H1 (cell line): ENCODE data around the gene NFAT5. TPM values are rescaled to one million over a fixed set of nuclear protein-coding genes. Genes with fewer than 3 reads are reported as not detected.
A peak's percentile ranks its signal among the peaks of the same experiment; 100 is the strongest.

Experiments used
- CTCF ChIA-PET: fragments of 300-600 bp; sonication (Branson Sonifier 250); formaldehyde crosslinking; loops from one replicate; lab custom pipeline; 2021; ENCODE audit not compliant: partially characterized antibody; lab: Charles Lee
- POLR2A ChIA-PET: fragments of 300-600 bp; sonication (Branson Sonifier 250); formaldehyde crosslinking; loops from one replicate; lab custom pipeline; 2021; ENCODE audit warnings: inconsistent platforms; ENCODE audit not compliant: partially characterized antibody; lab: Charles Lee
- DNase-seq, 2 experiments: peaks; one replicate each; pipeline versions ENCODE4 v3.0.0 to v3.0.0-alpha.2; 2010 to 2022; ENCODE audit warnings: low spot score in 2 of 2, low read depth in 1 of 2, mixed read lengths in 1 of 2
- FAIRE-seq: peaks from 2 replicates; lab custom pipeline; 2011; peaks lifted over from hg19 to GRCh38; lab: Jason Lieb, UNC
- H2AFZ ChIP-seq: 2 replicates; pipeline ENCODE4 v1.8.1; 2012; ENCODE audit warnings: low read length, inconsistent platforms
- H2AK5ac ChIP-seq: 2 replicates; pipeline ENCODE4 v1.6.1; 2013; ENCODE audit warnings: low read depth, low read length
- H2BK120ac ChIP-seq: replicated peaks from 2 replicates; pipeline ENCODE3; 2013; ENCODE audit warnings: low read depth, low read length, inconsistent platforms
- H2BK12ac ChIP-seq: 2 replicates; pipeline ENCODE4 v1.6.1; 2013; ENCODE audit warnings: low read depth, low read length
- H2BK15ac ChIP-seq: 2 replicates; pipeline ENCODE4 v1.6.1; 2013; ENCODE audit warnings: low read length
- H2BK20ac ChIP-seq: 2 replicates; pipeline ENCODE4 v1.6.1; 2013; ENCODE audit warnings: low read length
- H2BK5ac ChIP-seq: 2 replicates; pipeline ENCODE4 v1.6.1; 2013; ENCODE audit warnings: low read depth, low read length
- H3K14ac ChIP-seq: 2 replicates; pipeline ENCODE4 v1.6.1; 2013; ENCODE audit warnings: inconsistent platforms; ENCODE audit not compliant: insufficient read length
- H3K18ac ChIP-seq: 2 replicates; pipeline ENCODE4 v1.6.1; 2013; ENCODE audit warnings: low read length; ENCODE audit errors: extremely low read depth
- H3K23ac ChIP-seq: 2 replicates; pipeline ENCODE4 v1.6.1; 2013; ENCODE audit warnings: inconsistent platforms; ENCODE audit not compliant: insufficient read length
- H3K23me2 ChIP-seq: 2 replicates; pipeline ENCODE4 v1.6.1; 2013; ENCODE audit warnings: low read depth, low read length
- H3K27ac ChIP-seq: 2 replicates; pipeline ENCODE4 v1.6.1; 2011; ENCODE audit warnings: low read depth, low read length, inconsistent platforms
- H3K27me3 ChIP-seq, 4 experiments: replicated peaks in 1 of 4; 1 replicate in 1 of 4; 2 replicates in 3 of 4; pipeline versions ENCODE4 v1.6.1 to v1.8.1; 2011 to 2013; ENCODE audit warnings: low read length in 3 of 4, mild to moderate bottlenecking in 3 of 4, inconsistent platforms in 2 of 4, mixed read lengths in 2 of 4, moderate library complexity in 1 of 4; ENCODE audit not compliant: control insufficient read depth in 3 of 4, insufficient read depth in 3 of 4; ENCODE audit errors: extremely low read depth in 1 of 4
- H3K36me3 ChIP-seq, 4 experiments: 2 replicates each; pipeline versions ENCODE4 v1.6.1 to v1.8.1; 2011 to 2013; ENCODE audit warnings: mild to moderate bottlenecking in 4 of 4, low read length in 3 of 4, moderate library complexity in 2 of 4, control low read depth in 1 of 4, inconsistent platforms in 1 of 4; ENCODE audit not compliant: insufficient read depth in 4 of 4, control insufficient read depth in 2 of 4
- H3K4ac ChIP-seq: replicated peaks from 2 replicates; pipeline ENCODE3; 2013; ENCODE audit warnings: low read length, low read depth, mixed read lengths, inconsistent platforms; ENCODE audit not compliant: insufficient read length
- H3K4me1 ChIP-seq, 4 experiments: replicated peaks in 1 of 4; 1 replicate in 1 of 4; 2 replicates in 3 of 4; pipeline versions ENCODE4 v1.6.1 to v1.8.1; 2011 to 2013; ENCODE audit warnings: low read length in 3 of 4, inconsistent platforms in 2 of 4, mixed read lengths in 1 of 4; ENCODE audit not compliant: insufficient read depth in 4 of 4, control insufficient read depth in 3 of 4
- H3K4me2 ChIP-seq, 2 experiments: 2 replicates each; pipeline versions ENCODE4 v1.6.1 to v1.8.1; 2011 to 2013; ENCODE audit warnings: low read depth in 2 of 2, low read length in 2 of 2, control low read depth in 1 of 2, inconsistent platforms in 1 of 2, mild to moderate bottlenecking in 1 of 2; ENCODE audit not compliant: insufficient read depth in 1 of 2
- H3K4me3 ChIP-seq, 4 experiments: fragments of 200-600, 300-600 bp in 1 of 4; sonication (generic), shearing (Covaris generic), sonication (Bioruptor Twin) in 1 of 4; 2 replicates each; pipeline versions ENCODE4 v1.5.1 to v1.8.1; 2011 to 2016; ENCODE audit warnings: low read length in 4 of 4, low read depth in 3 of 4, control low read depth in 2 of 4, inconsistent platforms in 2 of 4, mild to moderate bottlenecking in 2 of 4, mixed read lengths in 1 of 4, moderate library complexity in 1 of 4; ENCODE audit not compliant: insufficient read depth in 2 of 4; ENCODE audit errors: extremely low read depth in 1 of 4
- H3K56ac ChIP-seq: replicated peaks from 2 replicates; pipeline ENCODE3; 2013; ENCODE audit warnings: low read depth, mild to moderate bottlenecking, mixed read lengths, low read length, inconsistent platforms; ENCODE audit not compliant: insufficient read length
- H3K79me1 ChIP-seq: 2 replicates; pipeline ENCODE4 v1.6.1; 2013; ENCODE audit warnings: low read depth, low read length, control low read depth
- H3K79me2 ChIP-seq, 2 experiments: 2 replicates each; pipeline versions ENCODE4 v1.6.1 to v1.8.1; 2012 to 2013; ENCODE audit warnings: low read length in 2 of 2, mild to moderate bottlenecking in 2 of 2, inconsistent platforms in 1 of 2; ENCODE audit not compliant: insufficient read depth in 2 of 2, control insufficient read depth in 1 of 2
- H3K9ac ChIP-seq, 4 experiments: replicated peaks in 1 of 4; 1 replicate in 1 of 4; 2 replicates in 3 of 4; pipeline versions ENCODE4 v1.6.1 to v1.8.1; 2011 to 2013; ENCODE audit warnings: low read depth in 3 of 4, low read length in 3 of 4, control low read depth in 2 of 4, mild to moderate bottlenecking in 2 of 4, moderate library complexity in 2 of 4, inconsistent platforms in 1 of 4; ENCODE audit errors: extremely low read depth in 1 of 4
- H3K9me3 ChIP-seq, 2 experiments: 2 replicates each; pipeline versions ENCODE4 v1.6.1 to v1.8.1; 2012 to 2013; ENCODE audit warnings: mild to moderate bottlenecking in 2 of 2, moderate library complexity in 2 of 2, control low read depth in 1 of 2, inconsistent platforms in 1 of 2, low read depth in 1 of 2, low read length in 1 of 2, mixed read lengths in 1 of 2; ENCODE audit not compliant: insufficient read depth in 2 of 2
- H4K20me1 ChIP-seq, 2 experiments: replicated peaks in 1 of 2; 2 replicates each; pipeline versions ENCODE3 to v1.8.1; 2011 to 2013; ENCODE audit warnings: inconsistent platforms in 2 of 2, low read length in 2 of 2, mild to moderate bottlenecking in 1 of 2; ENCODE audit not compliant: insufficient read depth in 2 of 2, control insufficient read depth in 1 of 2
- H4K5ac ChIP-seq: 2 replicates; pipeline ENCODE4 v1.6.1; 2013; ENCODE audit warnings: low read length, low read depth, mixed read lengths, inconsistent platforms; ENCODE audit not compliant: insufficient read length
- H4K8ac ChIP-seq: 2 replicates; pipeline ENCODE4 v1.8.0; 2013; ENCODE audit warnings: mild to moderate bottlenecking, moderate library complexity, low read length, inconsistent platforms; ENCODE audit not compliant: insufficient read depth; ENCODE audit errors: extremely low read depth
- H4K91ac ChIP-seq: replicated peaks from 2 replicates; pipeline ENCODE3; 2013; ENCODE audit warnings: low read length, mixed read lengths, inconsistent platforms; ENCODE audit not compliant: insufficient read length
- MAFK ChIP-seq: IDR thresholded peaks from 2 replicates; pipeline ENCODE4 v1.6.1; 2012; ENCODE audit warnings: low read depth, mild to moderate bottlenecking, improper control_type of control experiment, low read length
- SAP30 ChIP-seq: fragments of 300-600 bp; sonication (generic); IDR thresholded peaks from 2 replicates; pipeline ENCODE4 v1.7.1; 2012; ENCODE audit warnings: low read length, moderate library complexity, mild to moderate bottlenecking, inconsistent platforms; ENCODE audit not compliant: insufficient read depth, insufficient replicate concordance
- WGBS, 2 experiments: shearing (Covaris generic) in 1 of 2; methylation state at CpG; one replicate each; pipeline versions ENCODE4 v1.1.6 to v1.1.7; 2013 to 2015; ENCODE audit warnings: low lambda C conversion rate in 2 of 2, mixed read lengths in 2 of 2, inconsistent platforms in 1 of 2, low coverage in 1 of 2, missing lambda C conversion rate in 1 of 2; ENCODE audit not compliant: insufficient replicate concordance in 2 of 2, insufficient coverage in 1 of 2, insufficient read length in 1 of 2; ENCODE audit errors: extremely low coverage in 1 of 2, missing lambda C conversion rate in 1 of 2; 5-methylcytosine and 5-hydroxymethylcytosine counted together
- polyA plus RNA-seq, 7 experiments: library from polyadenylated mRNA; depleted of rRNA in 3 of 7; stranded (reverse) in 5 of 7; unstranded in 2 of 7; fragments of >200 nt in 5 of 7; fragments of 200-250 nt in 2 of 7; gene quantifications; 1 replicate in 5 of 7; 2 replicates in 1 of 7; 4 replicates in 1 of 7; pipeline versions ENCODE4 v1.2.1 to v1.2.3, GENCODE V29; 2011 to 2013; ENCODE audit warnings: missing spikeins in 2 of 7, mixed read lengths in 2 of 7
- total RNA-seq: library from RNA; stranded (reverse); fragmentation: NEBNext Ultra II Directional; extraction: Animal tissue kit (Norgen Biotek cat#: 25700); gene quantifications from 2 replicates; pipeline ENCODE4 v1.2.1, GENCODE V29; 2021

The NFAT5 gene
- total and polyA plus RNA-seq, 2 of the 8 experiments (the other 6 are each of a cell fraction or from before 2014, with no cell fraction given), result 8.9 to 29.0 TPM

GRCh38 chr16:69566981-69567680 is 1.4 kb downstream of the NFAT5 start:
- peak overlapping the region; percentile 79 for H3K27ac ChIP-seq
- peaks cover 0 to 2% of the 10 kb centered on the region in 2 experiments for H4K20me1 ChIP-seq
- H3K18ac ChIP-seq, result peak overlapping the region; percentile 73
- H2BK120ac ChIP-seq, result no peak overlapping the region
- WGBS, 2 experiments, result 5% methylated on average over 8 of the region's 9 CpGs; no CpG with 5 or more reads in 1 of the 2 experiments
- no peak overlapping the region for H2BK15ac ChIP-seq
- H3K14ac ChIP-seq, result no peak overlapping the region
- no peak for FAIRE-seq
- no peaks in the 10 kb centered on the region for H3K79me1 ChIP-seq
- no peak for DNase-seq
- no peak overlapping the region for H4K91ac ChIP-seq
- no peaks in the 10 kb centered on the region; a peak in 1 of 8 replicates for H3K36me3 ChIP-seq
- H4K5ac ChIP-seq, result peak overlapping the region; percentile 34
- CTCF ChIA-PET, result interaction anchor here (1.4 to 1.5 kb wide), 2 partner anchors 30 to 159 kb away, joined by 3 read pairs; no protein-coding TSS in a partner anchor
- no peak overlapping the region for H3K23ac ChIP-seq
- TF ChIP-seq MAFK, result no peak
- TF ChIP-seq SAP30, result peak; percentile 37
- H3K9me3 ChIP-seq, result no peaks in the 10 kb centered on the region
- peak overlapping the region; percentile 68 to 97 (median 90) for H3K4me3 ChIP-seq
- H2AK5ac ChIP-seq, result no peak overlapping the region
- H3K4me2 ChIP-seq, result peak overlapping the region; percentile 68 to 89
- H3K27me3 ChIP-seq, result no peaks in the 10 kb centered on the region
- H4K8ac ChIP-seq, result no peak overlapping the region
- H2BK20ac ChIP-seq, result no peak overlapping the region
- POLR2A ChIA-PET, result interaction anchor here (1.0 to 2.7 kb wide), 4 partner anchors 10 to 110 kb away, joined by 3 to 18 read pairs (median 6); no protein-coding TSS in a partner anchor
- H3K9ac ChIP-seq, result peak overlapping the region in 3 of 4 experiments; percentile 75 to 87 (median 77); a peak in 6 of 7 replicates
- peak overlapping the region; percentile 19; the same call in 1 of the 2 replicates for H2BK12ac ChIP-seq
- H3K56ac ChIP-seq, result no peak overlapping the region
- H2AFZ ChIP-seq, result no peak overlapping the region
- H3K23me2 ChIP-seq, result peaks cover 7% of the 10 kb centered on the region
- H3K4ac ChIP-seq, result no peak overlapping the region
- peaks cover 0 to 8% (median 7%) of the 10 kb centered on the region in 4 experiments; a peak in 5 of 7 replicates for H3K4me1 ChIP-seq
- H2BK5ac ChIP-seq, result peak overlapping the region; percentile 84; the same call in 1 of the 2 replicates
- H3K79me2 ChIP-seq, result peaks cover 0 to 50% of the 10 kb centered on the region in 2 experiments; a peak in 2 of 4 replicates
